ENCODE data around the gene ZSWIM4.

GRCh38 chr19:13861392-13861713 is 66.1 kb downstream of the ZSWIM4 start:
- TF ChIP-seq, protein P1, sequence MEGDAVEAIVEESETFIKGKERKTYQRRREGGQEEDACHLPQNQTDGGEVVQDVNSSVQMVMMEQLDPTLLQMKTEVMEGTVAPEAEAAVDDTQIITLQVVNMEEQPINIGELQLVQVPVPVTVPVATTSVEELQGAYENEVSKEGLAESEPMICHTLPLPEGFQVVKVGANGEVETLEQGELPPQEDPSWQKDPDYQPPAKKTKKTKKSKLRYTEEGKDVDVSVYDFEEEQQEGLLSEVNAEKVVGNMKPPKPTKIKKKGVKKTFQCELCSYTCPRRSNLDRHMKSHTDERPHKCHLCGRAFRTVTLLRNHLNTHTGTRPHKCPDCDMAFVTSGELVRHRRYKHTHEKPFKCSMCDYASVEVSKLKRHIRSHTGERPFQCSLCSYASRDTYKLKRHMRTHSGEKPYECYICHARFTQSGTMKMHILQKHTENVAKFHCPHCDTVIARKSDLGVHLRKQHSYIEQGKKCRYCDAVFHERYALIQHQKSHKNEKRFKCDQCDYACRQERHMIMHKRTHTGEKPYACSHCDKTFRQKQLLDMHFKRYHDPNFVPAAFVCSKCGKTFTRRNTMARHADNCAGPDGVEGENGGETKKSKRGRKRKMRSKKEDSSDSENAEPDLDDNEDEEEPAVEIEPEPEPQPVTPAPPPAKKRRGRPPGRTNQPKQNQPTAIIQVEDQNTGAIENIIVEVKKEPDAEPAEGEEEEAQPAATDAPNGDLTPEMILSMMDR (IDR thresholded peaks at IDR 0.05), result no peak
- TF ChIP-seq POLR2AphosphoS5 (IDR thresholded peaks at IDR 0.05) (no peak), POLR2A (IDR thresholded peaks at IDR 0.05) (peak in 1 of 4 donors; percentile 11)

Data from upper lobe of left lung (tissue), 4 donors.